HepG2 (cell line): ENCODE measurements around the gene ELSPBP1. TPM values are rescaled to one million over a fixed set of nuclear protein-coding genes. Genes with fewer than 3 reads are reported as not detected.

Experiments
- ATAC-seq: fragments of 200-7000 bp; cut with Tn5 transposase; 3 replicates; pipeline ENCODE4 v1.9.1; 2020; ENCODE audit warnings: mild to moderate bottlenecking, moderate library complexity
- BruUV-seq: library from RNA; stranded (reverse); fragments of 400-500 nt; replicated peaks from 2 replicates; lab custom pipeline; 2021; lab: Mats Ljungman, UMichigan
- CTCF ChIA-PET: fragments of 300-600 bp; formaldehyde crosslinking; extraction: SDS; loops from one replicate; lab custom pipeline; 2021; ENCODE audit warnings: low total read pairs, inconsistent platforms, low intra/inter-chr PET ratio; lab: Yijun Ruan, JAX
- POLR2A ChIA-PET: fragments of 350-600 bp; sonication (Branson Sonifier 250); formaldehyde crosslinking; loops from one replicate; lab custom pipeline; 2020; ENCODE audit warnings: antibody characterized with exemption, inconsistent platforms; lab: Yijun Ruan, JAX
- DNase-seq: peaks from one replicate; pipeline ENCODE4 v3.0.0-alpha.2; 2015; ENCODE audit warnings: low spot score
- FAIRE-seq: peaks from 3 replicates; lab custom pipeline; 2011; peaks lifted over from hg19 to GRCh38; lab: Jason Lieb, UNC
- H2AFZ ChIP-seq: one replicate; pipeline ENCODE4 v1.6.1; 2011; ENCODE audit warnings: low read length, inconsistent platforms
- H3K27ac ChIP-seq: fragments of 300-600 bp; 3 replicates; pipeline ENCODE4 v1.8.0; 2011; ENCODE audit warnings: mixed run types, mild to moderate bottlenecking, mixed read lengths, low read length, inconsistent platforms; ENCODE audit not compliant: insufficient read depth; ENCODE audit errors: extremely low read length
- H3K27me3 ChIP-seq, 2 experiments: fragments of 200-600 bp in 1 of 2; 2 replicates in 1 of 2; 3 replicates in 1 of 2; pipeline versions ENCODE4 v1.6.0 to v1.8.0; 2011; ENCODE audit warnings: low read length in 2 of 2, mild to moderate bottlenecking in 2 of 2, moderate library complexity in 2 of 2, inconsistent platforms in 1 of 2; ENCODE audit not compliant: insufficient read depth in 2 of 2, control insufficient read depth in 1 of 2
- H3K36me3 ChIP-seq, 2 experiments: fragments of 200-600 bp in 1 of 2; replicated peaks in 1 of 2; 2 replicates in 1 of 2; 3 replicates in 1 of 2; pipeline versions ENCODE4 v1.5.1 to v1.8.0; 2011; ENCODE audit warnings: low read length in 2 of 2, inconsistent platforms in 1 of 2; ENCODE audit not compliant: insufficient read depth in 2 of 2, control insufficient read depth in 1 of 2
- H3K4me1 ChIP-seq: 2 replicates; pipeline ENCODE4 v1.5.1; 2012; ENCODE audit warnings: low read length, inconsistent platforms; ENCODE audit not compliant: insufficient read depth
- H3K4me2 ChIP-seq: 2 replicates; pipeline ENCODE4 v1.6.0; 2011; ENCODE audit warnings: low read depth, low read length, inconsistent platforms
- H3K4me3 ChIP-seq, 3 experiments: fragments of 200-600 bp in 1 of 3; sonication (generic), shearing (Covaris generic) in 1 of 3; replicated peaks in 1 of 3; 2 replicates each; pipeline ENCODE4 v1.5.1; 2011 to 2016; ENCODE audit warnings: low read length in 3 of 3, inconsistent platforms in 2 of 3, low read depth in 2 of 3, mild to moderate bottlenecking in 2 of 3, control low read depth in 1 of 3, mixed read lengths in 1 of 3; ENCODE audit not compliant: insufficient read depth in 1 of 3
- H3K79me2 ChIP-seq: one replicate; pipeline ENCODE4 v1.6.1; 2011; ENCODE audit warnings: low read length, inconsistent platforms; ENCODE audit not compliant: insufficient read depth
- H3K9ac ChIP-seq: 2 replicates; pipeline ENCODE4 v1.6.0; 2011; ENCODE audit warnings: mild to moderate bottlenecking, low read depth, low read length, inconsistent platforms; ENCODE audit not compliant: insufficient read depth
- H3K9me3 ChIP-seq: 2 replicates; pipeline ENCODE4 v1.5.1; 2012; ENCODE audit warnings: mild to moderate bottlenecking, low read length
- H4K20me1 ChIP-seq: 2 replicates; pipeline ENCODE4 v1.6.0; 2011; ENCODE audit warnings: inconsistent platforms, mild to moderate bottlenecking, low read length, moderate library complexity; ENCODE audit not compliant: insufficient read depth
- ATRX ChIP-seq: sonication (generic); formaldehyde crosslinking; IDR thresholded peaks from 2 replicates; pipeline ENCODE4 v1.4.0; 2020; ENCODE audit warnings: missing genetic modification reagents, borderline replicate concordance
- MLLT10 ChIP-seq: sonication (generic); formaldehyde crosslinking; IDR thresholded peaks from 2 replicates; pipeline ENCODE4 v1.4.0; 2020; ENCODE audit warnings: missing genetic modification reagents
- NR2F6 ChIP-seq, 2 experiments: IDR thresholded peaks; 2 replicates each; pipeline ENCODE4 v1.6.1; 2016; ENCODE audit warnings: antibody characterized with exemption in 1 of 2, mild to moderate bottlenecking in 1 of 2
- PTBP1 ChIP-seq: fragments of 200-400 bp; formaldehyde crosslinking; IDR thresholded peaks from 2 replicates; pipeline ENCODE4 v1.6.1; 2018; ENCODE audit warnings: low read length, low read depth; ENCODE audit not compliant: poor library complexity, severe bottlenecking
- RXRA ChIP-seq: sonication (generic); formaldehyde crosslinking; IDR thresholded peaks from 2 replicates; pipeline ENCODE4 v1.5.1; 2020; ENCODE audit warnings: missing genetic modification reagents
- SETDB1 ChIP-seq: sonication (generic); formaldehyde crosslinking; IDR thresholded peaks from 2 replicates; pipeline ENCODE4 v1.5.1; 2020; ENCODE audit warnings: missing genetic modification reagents, mild to moderate bottlenecking, borderline replicate concordance
- SIN3A ChIP-seq: IDR thresholded peaks from 2 replicates; pipeline ENCODE4 v1.6.1; 2011; ENCODE audit warnings: low read depth, mild to moderate bottlenecking, control low read depth, low read length, borderline replicate concordance
- SSRP1 ChIP-seq: IDR thresholded peaks from 2 replicates; pipeline ENCODE4 v1.6.1; 2016; ENCODE audit warnings: control low read depth
- WIZ ChIP-seq: sonication (generic); formaldehyde crosslinking; IDR thresholded peaks from 2 replicates; pipeline ENCODE4 v1.5.1; 2020; ENCODE audit warnings: mild to moderate bottlenecking, missing genetic modification reagents
- ZFP37 ChIP-seq: sonication (generic); formaldehyde crosslinking; IDR thresholded peaks from 2 replicates; pipeline ENCODE4 v1.4.0; 2020; ENCODE audit warnings: missing genetic modification reagents, borderline replicate concordance
- ZSCAN29 ChIP-seq: sonication (generic); formaldehyde crosslinking; conservative IDR thresholded peaks from 2 replicates; pipeline ENCODE4 v1.4.0; 2020; ENCODE audit warnings: mild to moderate bottlenecking, missing genetic modification reagents
- WGBS: methylation state at CpG from one replicate; pipeline ENCODE4 v1.1.6; 2017; ENCODE audit warnings: low lambda C conversion rate; 5-methylcytosine and 5-hydroxymethylcytosine counted together
- in situ Hi-C: cut with HindIII; loops from 2 replicates; pipeline ENCODE4 v1.10.0; 2017; ENCODE audit warnings: low pct_unique_long_range_greater_than_20kb; ENCODE audit not compliant: extremely low pct_ligation_motif_present
- intact Hi-C: fragments of 100-400 bp; cut with micrococcal nuclease; formaldehyde crosslinking; loops from one replicate; pipeline ENCODE4 v1.10.0; 2022; ENCODE audit not compliant: unreplicated experiment
- polyA plus RNA-seq, 8 experiments: library from polyadenylated mRNA; depleted of rRNA in 3 of 8; stranded (reverse) in 7 of 8; unstranded in 1 of 8; fragments of >200 nt; fragmentation: Illumina TruSeq in 4 of 8; extraction: Trizol in 4 of 8; gene quantifications; 2 replicates each; pipeline versions ENCODE4 v1.2.1 to v1.2.3, GENCODE V29; 2011 to 2016; ENCODE audit warnings: low read depth in 4 of 8, missing spikeins in 1 of 8, mixed read lengths in 1 of 8; ENCODE audit not compliant: insufficient read depth in 1 of 8
- total RNA-seq, 5 experiments: library from RNA; depleted of rRNA; stranded (reverse); fragments of >200 nt; fragmentation: Illumina TruSeq; extraction: Trizol; gene quantifications; 2 replicates each; pipeline ENCODE4 v1.2.3, GENCODE V29; 2016; ENCODE audit warnings: low read depth in 1 of 5
- TF ChIP-seq, protein P1 (sequence below): sonication (generic); formaldehyde crosslinking; IDR thresholded peaks from 2 replicates; pipeline ENCODE4 v1.5.0; 2020; ENCODE audit warnings: missing genetic modification reagents, mild to moderate bottlenecking, borderline replicate concordance
- TF ChIP-seq, protein P2 (sequence below), 2 experiments: fragments of 450-650 bp in 1 of 2; sonication (generic) in 1 of 2; formaldehyde crosslinking; IDR thresholded peaks; 2 replicates each; pipeline versions ENCODE4 v1.5.0 to v1.8.0; 2020 to 2022; ENCODE audit warnings: mild to moderate bottlenecking in 1 of 2, missing genetic modification reagents in 1 of 2
- TF ChIP-seq, protein P3 (sequence below): sonication (generic); formaldehyde crosslinking; IDR thresholded peaks from 2 replicates; pipeline ENCODE4 v1.4.0; 2020; ENCODE audit warnings: mild to moderate bottlenecking, low read depth, missing genetic modification reagents
- TF ChIP-seq, protein P4 (sequence below): sonication (generic); formaldehyde crosslinking; IDR thresholded peaks from 2 replicates; pipeline ENCODE4 v1.8.1; 2023; ENCODE audit warnings: mild to moderate bottlenecking, inconsistent platforms, moderate library complexity, missing genetic modification reagents, borderline replicate concordance

The ELSPBP1 gene
- total and polyA plus RNA-seq, 2 of the 13 experiments (the other 11 are each of a cell fraction or from before 2014, with no cell fraction given): not detected

DNA sequence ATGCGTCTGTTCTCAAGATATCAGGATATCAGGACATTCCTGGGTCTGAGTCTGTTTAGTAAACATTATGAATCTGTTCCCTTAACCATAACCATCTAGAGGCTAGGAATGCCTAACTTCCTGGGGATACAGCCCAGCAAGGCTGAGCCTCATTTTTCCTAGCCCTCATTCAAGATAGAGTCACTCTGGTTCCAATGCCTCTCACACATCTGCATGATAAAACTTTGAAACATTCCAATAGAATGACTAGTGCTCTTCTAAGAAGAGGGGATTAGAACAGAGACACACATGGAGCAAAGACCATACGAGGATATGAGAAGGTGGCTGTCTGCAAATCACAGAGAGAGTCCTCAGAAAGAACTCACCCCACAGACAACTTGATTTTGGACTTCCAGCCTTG, 70.1 kb downstream of the ELSPBP1 start:
- ATAC-seq (no peak), DNase-seq (no peak), FAIRE-seq (no peak)
- intact Hi-C loops (no loop called here), in situ Hi-C loops (no loop called here)
- CTCF ChIA-PET: no interaction called here
- Histone ChIP-seq H3K27ac (no peak overlapping the region), H3K79me2 (no peaks in the 10 kb centered on the region), H3K9me3 (no peaks in the 10 kb centered on the region), H4K20me1 (no peaks in the 10 kb centered on the region), H3K36me3 (no peaks in the 10 kb centered on the region), H3K4me1 (no peaks in the 10 kb centered on the region), H3K4me2 (no peak overlapping the region), H2AFZ (no peak overlapping the region), H3K9ac (no peak overlapping the region), H3K4me3 (no peak overlapping the region), H3K27me3 (peaks cover 0 to 2% of the 10 kb centered on the region in 2 experiments; a peak in 1 of 5 replicates)
- no peak for TF ChIP-seq ZFP37
- TF ChIP-seq ATRX (CRISPR knock-in tag): no peak
- no peak for TF ChIP-seq SETDB1
- TF ChIP-seq, protein P1, sequence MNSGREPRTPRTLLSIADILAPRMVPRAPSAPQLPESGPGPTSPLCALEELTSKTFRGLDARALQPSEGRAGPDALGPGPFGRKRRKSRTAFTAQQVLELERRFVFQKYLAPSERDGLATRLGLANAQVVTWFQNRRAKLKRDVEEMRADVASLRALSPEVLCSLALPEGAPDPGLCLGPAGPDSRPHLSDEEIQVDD (CRISPR knock-in tag): no peak
- POLR2A ChIA-PET: no interaction called here
- no TSS peak for BruUV-seq
- 43% methylated on average over 2 of the region's 2 CpGs for WGBS

DNA sequence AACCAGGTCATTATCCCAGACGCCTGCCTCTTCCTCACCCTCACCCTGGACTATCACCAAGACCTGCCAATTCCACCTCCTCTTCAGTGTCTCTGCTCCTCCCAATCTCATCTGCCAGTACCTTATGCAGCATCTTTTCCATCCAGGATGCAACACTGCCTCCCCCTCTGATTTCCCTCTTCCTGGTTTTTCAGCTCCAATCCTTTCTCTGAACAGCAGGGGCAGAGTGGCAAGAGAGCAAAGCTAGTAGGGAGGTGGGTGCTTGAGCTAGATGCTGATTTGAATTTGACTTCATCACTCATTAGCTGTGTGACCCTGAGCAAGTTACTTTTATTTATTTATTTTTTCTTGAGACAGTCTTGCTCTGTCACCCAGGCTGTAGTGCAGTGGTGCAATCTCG, 75.0 kb downstream of the ELSPBP1 start:
- ATAC-seq: no peak
- BruUV-seq: no TSS peak
- 46% methylated on average over 2 of the region's 2 CpGs for WGBS
- DNase-seq: no peak
- intact Hi-C loops: no loop called here
- Histone ChIP-seq H3K4me3 (no peak overlapping the region), H4K20me1 (no peaks in the 10 kb centered on the region), H3K27me3 (no peaks in the 10 kb centered on the region), H3K4me1 (no peaks in the 10 kb centered on the region), H3K27ac (no peak overlapping the region), H3K4me2 (no peak overlapping the region), H3K36me3 (no peaks in the 10 kb centered on the region), H3K9ac (no peak overlapping the region), H2AFZ (no peak overlapping the region), H3K79me2 (no peaks in the 10 kb centered on the region), H3K9me3 (no peaks in the 10 kb centered on the region)
- ChIA-PET CTCF (no interaction called here), POLR2A (no interaction called here)
- in situ Hi-C loops: no loop called here
- no peak for FAIRE-seq
- TF ChIP-seq, protein P2, sequence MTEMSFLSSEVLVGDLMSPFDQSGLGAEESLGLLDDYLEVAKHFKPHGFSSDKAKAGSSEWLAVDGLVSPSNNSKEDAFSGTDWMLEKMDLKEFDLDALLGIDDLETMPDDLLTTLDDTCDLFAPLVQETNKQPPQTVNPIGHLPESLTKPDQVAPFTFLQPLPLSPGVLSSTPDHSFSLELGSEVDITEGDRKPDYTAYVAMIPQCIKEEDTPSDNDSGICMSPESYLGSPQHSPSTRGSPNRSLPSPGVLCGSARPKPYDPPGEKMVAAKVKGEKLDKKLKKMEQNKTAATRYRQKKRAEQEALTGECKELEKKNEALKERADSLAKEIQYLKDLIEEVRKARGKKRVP (CRISPR knock-in tag; IDR thresholded peaks at IDR 0.05): no peak
- TF ChIP-seq PTBP1 (no peak), MLLT10 (CRISPR knock-in tag) (no peak), SIN3A (no peak), RXRA (CRISPR knock-in tag) (no peak), SSRP1 (no peak), NR2F6 (IDR thresholded peaks at IDR 0.05) (no peak), NR2F6 (CRISPR knock-in tag; IDR thresholded peaks at IDR 0.05) (no peak), WIZ (CRISPR knock-in tag) (no peak), ZSCAN29 (CRISPR knock-in tag) (no peak)
- TF ChIP-seq, protein P3, sequence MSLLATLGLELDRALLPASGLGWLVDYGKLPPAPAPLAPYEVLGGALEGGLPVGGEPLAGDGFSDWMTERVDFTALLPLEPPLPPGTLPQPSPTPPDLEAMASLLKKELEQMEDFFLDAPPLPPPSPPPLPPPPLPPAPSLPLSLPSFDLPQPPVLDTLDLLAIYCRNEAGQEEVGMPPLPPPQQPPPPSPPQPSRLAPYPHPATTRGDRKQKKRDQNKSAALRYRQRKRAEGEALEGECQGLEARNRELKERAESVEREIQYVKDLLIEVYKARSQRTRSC: no peak
- TF ChIP-seq, protein P4, sequence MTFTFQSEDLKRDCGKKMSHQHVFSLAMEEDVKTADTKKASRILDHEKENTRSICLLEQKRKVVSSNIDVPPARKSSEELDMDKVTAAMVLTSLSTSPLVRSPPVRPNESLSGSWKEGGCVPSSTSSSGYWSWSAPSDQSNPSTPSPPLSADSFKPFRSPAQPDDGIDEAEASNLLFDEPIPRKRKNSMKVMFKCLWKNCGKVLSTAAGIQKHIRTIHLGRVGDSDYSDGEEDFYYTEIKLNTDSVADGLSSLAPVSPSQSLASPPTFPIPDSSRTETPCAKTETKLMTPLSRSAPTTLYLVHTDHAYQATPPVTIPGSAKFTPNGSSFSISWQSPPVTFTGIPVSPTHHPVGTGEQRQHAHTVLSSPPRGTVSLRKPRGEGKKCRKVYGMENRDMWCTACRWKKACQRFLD (CRISPR knock-in tag): no peak
- TF ChIP-seq, all 625 proteins: peak for 0
